H9 (cell line): ENCODE results near the gene RGS8. TPM values are rescaled to one million over a fixed set of nuclear protein-coding genes. Genes with fewer than 3 reads are reported as not detected.

Source experiments
- DNase-seq: peaks from one replicate; pipeline ENCODE4 v3.0.0-alpha.2; 2017
- H2AFZ ChIP-seq: one replicate; pipeline ENCODE4 v1.6.1; 2013; ENCODE audit warnings: mild to moderate bottlenecking, low read length, control low read depth, moderate library complexity
- H2AK5ac ChIP-seq: 2 replicates; pipeline ENCODE4 v1.6.1; 2013; ENCODE audit warnings: low read length, control low read depth, mixed read lengths; ENCODE audit not compliant: insufficient read length
- H2BK120ac ChIP-seq: one replicate; pipeline ENCODE4 v1.6.1; 2013; ENCODE audit warnings: low read depth, mild to moderate bottlenecking, low read length, control low read depth, inconsistent platforms; ENCODE audit not compliant: poor library complexity, severe bottlenecking
- H2BK12ac ChIP-seq: 2 replicates; pipeline ENCODE4 v1.6.1; 2013; ENCODE audit warnings: low read length, control low read depth, mixed read lengths, low read depth; ENCODE audit not compliant: insufficient read length
- H2BK15ac ChIP-seq: 2 replicates; pipeline ENCODE4 v1.6.1; 2013; ENCODE audit warnings: low read depth, low read length, control low read depth
- H2BK20ac ChIP-seq: one replicate; pipeline ENCODE4 v1.6.1; 2013; ENCODE audit warnings: low read depth, mild to moderate bottlenecking, low read length, control low read depth, inconsistent platforms; ENCODE audit not compliant: poor library complexity, severe bottlenecking
- H2BK5ac ChIP-seq: 2 replicates; pipeline ENCODE4 v1.6.1; 2013; ENCODE audit warnings: low read length, control low read depth, mixed read lengths; ENCODE audit not compliant: insufficient read length
- H3K14ac ChIP-seq: 2 replicates; pipeline ENCODE4 v1.6.1; 2013; ENCODE audit warnings: low read length, control low read depth; ENCODE audit not compliant: insufficient read depth
- H3K18ac ChIP-seq: 2 replicates; pipeline ENCODE4 v1.6.1; 2013; ENCODE audit warnings: low read depth, mild to moderate bottlenecking, mixed read lengths, low read length, control low read depth; ENCODE audit not compliant: insufficient read length
- H3K23ac ChIP-seq: 2 replicates; pipeline ENCODE4 v1.6.1; 2013; ENCODE audit warnings: low read length, control low read depth, mixed read lengths, low read depth; ENCODE audit not compliant: insufficient read length
- H3K23me2 ChIP-seq: 2 replicates; pipeline ENCODE4 v1.6.1; 2013; ENCODE audit warnings: low read depth, mild to moderate bottlenecking, mixed read lengths, low read length, control low read depth; ENCODE audit not compliant: insufficient read length, poor library complexity, severe bottlenecking
- H3K27ac ChIP-seq: 2 replicates; pipeline ENCODE4 v1.5.1; 2013; ENCODE audit warnings: low read length, control low read depth, mixed read lengths, low read depth; ENCODE audit not compliant: insufficient read length
- H3K27me3 ChIP-seq: 2 replicates; pipeline ENCODE4 v1.6.1; 2013; ENCODE audit warnings: low read length, control low read depth, inconsistent platforms; ENCODE audit not compliant: insufficient read depth
- H3K4ac ChIP-seq: 2 replicates; pipeline ENCODE4 v1.6.1; 2013; ENCODE audit warnings: low read depth, mild to moderate bottlenecking, control low read depth, inconsistent platforms, low read length, moderate library complexity
- H3K4me1 ChIP-seq: 2 replicates; pipeline ENCODE4 v1.6.1; 2013; ENCODE audit warnings: low read length, control low read depth, inconsistent platforms; ENCODE audit not compliant: insufficient read depth
- H3K4me2 ChIP-seq: 2 replicates; pipeline ENCODE4 v1.6.1; 2013; ENCODE audit warnings: low read length, control low read depth, mixed read lengths; ENCODE audit not compliant: insufficient read length, insufficient read depth
- H3K56ac ChIP-seq: 2 replicates; pipeline ENCODE4 v1.6.1; 2013; ENCODE audit warnings: low read depth, mild to moderate bottlenecking, mixed read lengths, low read length, control low read depth; ENCODE audit not compliant: insufficient read length
- H3K79me1 ChIP-seq: 2 replicates; pipeline ENCODE4 v1.6.1; 2013; ENCODE audit warnings: low read depth, mild to moderate bottlenecking, moderate library complexity, low read length, control low read depth, inconsistent platforms; ENCODE audit not compliant: insufficient read depth, poor library complexity, severe bottlenecking
- H3K79me2 ChIP-seq: 2 replicates; pipeline ENCODE4 v1.6.1; 2013; ENCODE audit warnings: low read length, control low read depth, inconsistent platforms; ENCODE audit not compliant: insufficient read depth
- H3K9ac ChIP-seq: 2 replicates; pipeline ENCODE4 v1.6.1; 2013; ENCODE audit warnings: low read length, control low read depth, mixed read lengths; ENCODE audit not compliant: insufficient read length; ENCODE audit errors: extremely low read depth
- H3K9me3 ChIP-seq: one replicate; pipeline ENCODE4 v1.6.1; 2013; ENCODE audit warnings: low read depth, low read length, inconsistent platforms; ENCODE audit not compliant: control insufficient read depth
- H3T11ph ChIP-seq: one replicate; pipeline ENCODE4 v1.6.1; 2013; ENCODE audit warnings: mild to moderate bottlenecking, low read length, control low read depth, inconsistent platforms
- H4K20me1 ChIP-seq: one replicate; pipeline ENCODE4 v1.6.1; 2013; ENCODE audit not compliant: control insufficient read depth, insufficient read length, insufficient read depth
- H4K5ac ChIP-seq: 2 replicates; pipeline ENCODE4 v1.6.1; 2013; ENCODE audit warnings: low read depth, mild to moderate bottlenecking, mixed read lengths, low read length, control low read depth; ENCODE audit not compliant: insufficient read length
- H4K8ac ChIP-seq: replicated peaks from 2 replicates; pipeline ENCODE4 v1.6.1; 2013; ENCODE audit warnings: low read length, control low read depth, mixed read lengths, low read depth; ENCODE audit not compliant: insufficient read length
- H4K91ac ChIP-seq: 2 replicates; pipeline ENCODE4 v1.6.1; 2013; ENCODE audit warnings: low read depth, mild to moderate bottlenecking, moderate library complexity, mixed read lengths, low read length, control low read depth; ENCODE audit not compliant: insufficient read length
- H3K27ac Mint-ChIP-seq, 3 experiments: 2 replicates in 2 of 3; 3 replicates in 1 of 3; pipeline ENCODE4 v1.8.0; 2020 to 2021; ENCODE audit warnings: mixed read lengths in 3 of 3, mild to moderate bottlenecking in 1 of 3, moderate library complexity in 1 of 3
- H3K27me3 Mint-ChIP-seq: 2 replicates; pipeline ENCODE4 v1.8.0; 2021; ENCODE audit warnings: low read depth, mild to moderate bottlenecking, moderate library complexity, mixed read lengths
- H3K36me3 Mint-ChIP-seq, 3 experiments: 2 replicates in 2 of 3; 3 replicates in 1 of 3; pipeline ENCODE4 v1.8.0; 2020 to 2021; ENCODE audit warnings: low read depth in 3 of 3, mixed read lengths in 3 of 3; ENCODE audit not compliant: insufficient read depth in 1 of 3
- H3K4me1 Mint-ChIP-seq, 2 experiments: 2 replicates each; pipeline ENCODE4 v1.8.0; 2020; ENCODE audit warnings: mixed read lengths in 2 of 2
- H3K4me3 Mint-ChIP-seq, 2 experiments: 2 replicates in 1 of 2; 3 replicates in 1 of 2; pipeline ENCODE4 v1.8.0; 2020 to 2021; ENCODE audit warnings: mild to moderate bottlenecking in 2 of 2, mixed read lengths in 2 of 2, moderate library complexity in 1 of 2
- H3K9me3 Mint-ChIP-seq, 2 experiments: 2 replicates in 1 of 2; 3 replicates in 1 of 2; pipeline ENCODE4 v1.8.0; 2020; ENCODE audit warnings: mild to moderate bottlenecking in 2 of 2, mixed read lengths in 2 of 2, moderate library complexity in 1 of 2
- CTCF ChIP-seq: fragments of 200-600 bp; sonication (generic); conservative IDR thresholded peaks from 3 replicates; pipeline ENCODE4 v1.8.0; 2021; ENCODE audit warnings: antibody characterized with exemption, mild to moderate bottlenecking
- WGBS: extraction: QIAGEN DNeasy Blood & Tissue Kit; methylation state at CpG from one replicate; pipeline ENCODE4 v1.1.7; 2013; ENCODE audit warnings: missing lambda C conversion rate, low lambda C conversion rate, mixed read lengths; ENCODE audit not compliant: insufficient read length; ENCODE audit errors: extremely low coverage; 5-methylcytosine and 5-hydroxymethylcytosine counted together
- total RNA-seq: library from RNA; stranded (reverse); gene quantifications from 2 replicates; pipeline ENCODE4 v1.2.1, GENCODE V29; 2021

The RGS8 gene
- total RNA-seq, 1 experiment from 2014 or later, result not detected

GRCh38 chr1:182666706-182667105, 17.7 kb downstream of the RGS8 start:
- Mint-ChIP-seq H3K27me3 (peaks cover 29% of the 10 kb centered on the region), H3K27ac (no peak overlapping the region; a peak in 1 of 7 replicates), H3K4me1 (peaks cover 54 to 62% of the 10 kb centered on the region in 2 experiments), H3K36me3 (no peaks in the 10 kb centered on the region), H3K4me3 (no peak overlapping the region), H3K9me3 (no peaks in the 10 kb centered on the region)
- H3K27me3 ChIP-seq, result no peaks in the 10 kb centered on the region
- no peak overlapping the region for H2AK5ac ChIP-seq
- H3K9ac ChIP-seq, result no peak overlapping the region
- peaks cover 4% of the 10 kb centered on the region for H3K23me2 ChIP-seq
- no peak for DNase-seq
- no peak overlapping the region for H3K27ac ChIP-seq
- peaks cover 18% of the 10 kb centered on the region; the same call in 1 of the 2 replicates for H3K4me1 ChIP-seq
- no peak for TF ChIP-seq CTCF
- no peak overlapping the region for H2BK5ac ChIP-seq
- H4K91ac ChIP-seq, result no peak overlapping the region
- H4K20me1 ChIP-seq, result no peaks in the 10 kb centered on the region
- H3T11ph ChIP-seq, result no peak overlapping the region
- no CpG with 5 or more reads among the region's 9 CpGs for WGBS
- no peak overlapping the region for H4K8ac ChIP-seq
- no peak overlapping the region for H2BK15ac ChIP-seq
- H2BK20ac ChIP-seq, result no peak overlapping the region
- H3K18ac ChIP-seq, result no peak overlapping the region
- no peaks in the 10 kb centered on the region for H3K9me3 ChIP-seq
- no peak overlapping the region for H2BK12ac ChIP-seq
- no peak overlapping the region for H3K56ac ChIP-seq
- no peak overlapping the region for H3K14ac ChIP-seq
- H3K4ac ChIP-seq, result no peak overlapping the region
- H3K4me2 ChIP-seq, result no peak overlapping the region
- no peaks in the 10 kb centered on the region for H3K79me1 ChIP-seq
- H4K5ac ChIP-seq, result no peak overlapping the region
- no peak overlapping the region for H3K23ac ChIP-seq
- H2BK120ac ChIP-seq, result no peak overlapping the region
- no peaks in the 10 kb centered on the region for H3K79me2 ChIP-seq
- no peak overlapping the region for H2AFZ ChIP-seq
